Stimulated activated CD4-positive, alpha-beta T cell treated with anti-CD3 and anti-CD28 coated beads, Interleukin-1b, Interleukin-23, amount 100 ng/mL, for 24 hours (primary cell): Measurements from ENCODE around the gene SORD.
"Not testable (repeated sequence)": the region's sequence is repeated elsewhere in the genome, so short reads cannot be mapped to it uniquely, and the experiment has no call there.

Source experiments
- DNase-seq, 4 experiments: peaks; one replicate each; pipeline ENCODE4 v3.0.0-alpha.2; 2020; ENCODE audit warnings: low read depth in 4 of 4, low spot score in 1 of 4

SORD gene

GRCh38 chr15:45022871-45023658, at the start of gene SORD:
SORD (plus strand) TSS chr15:45023195; CDS start chr15:45023284, 89 bp downstream.
- DNase-seq, result peak; percentile 85 to 91 (median 90)

DNA sequence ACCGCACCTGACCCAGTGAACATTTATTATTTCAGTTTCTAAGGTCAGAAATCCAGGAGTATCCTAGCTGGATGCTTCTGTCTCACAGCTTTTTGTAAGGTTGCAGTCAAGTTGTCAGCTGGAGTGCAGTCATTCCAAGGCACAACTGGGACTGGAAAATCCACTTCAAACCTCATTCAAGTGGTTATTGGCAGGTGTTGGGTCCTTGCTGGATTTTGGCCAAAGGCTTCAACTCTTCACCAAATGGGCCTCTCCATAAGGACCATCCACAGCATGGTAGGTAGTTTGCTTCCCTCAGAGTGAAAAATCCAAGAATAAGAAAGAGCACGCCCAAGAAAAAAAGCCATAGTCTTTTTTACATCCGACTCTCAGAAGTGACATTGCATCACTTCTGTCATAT, 46.8 kb upstream of the SORD start:
- not testable (repeated sequence) for DNase-seq

DNA sequence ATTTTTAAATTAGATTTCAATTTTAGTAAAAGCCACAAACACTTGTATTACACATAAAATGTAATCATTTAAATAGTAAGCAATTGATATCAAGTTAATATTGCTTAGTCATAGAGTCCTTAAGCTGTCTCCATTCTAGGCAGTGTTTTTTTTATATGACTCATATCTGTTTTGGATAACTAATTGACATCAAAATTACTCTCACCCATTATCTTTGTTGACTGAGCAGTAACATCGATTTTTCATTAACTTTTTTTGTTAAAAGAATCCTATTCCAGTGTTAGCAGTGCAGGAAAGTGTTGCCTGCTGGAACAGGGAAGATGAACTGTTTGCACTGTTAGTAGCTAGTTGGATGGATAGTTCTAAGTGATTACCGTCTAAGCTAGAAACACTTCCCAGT, 45.2 kb upstream of the SORD start:
- not testable (repeated sequence) for DNase-seq

DNA sequence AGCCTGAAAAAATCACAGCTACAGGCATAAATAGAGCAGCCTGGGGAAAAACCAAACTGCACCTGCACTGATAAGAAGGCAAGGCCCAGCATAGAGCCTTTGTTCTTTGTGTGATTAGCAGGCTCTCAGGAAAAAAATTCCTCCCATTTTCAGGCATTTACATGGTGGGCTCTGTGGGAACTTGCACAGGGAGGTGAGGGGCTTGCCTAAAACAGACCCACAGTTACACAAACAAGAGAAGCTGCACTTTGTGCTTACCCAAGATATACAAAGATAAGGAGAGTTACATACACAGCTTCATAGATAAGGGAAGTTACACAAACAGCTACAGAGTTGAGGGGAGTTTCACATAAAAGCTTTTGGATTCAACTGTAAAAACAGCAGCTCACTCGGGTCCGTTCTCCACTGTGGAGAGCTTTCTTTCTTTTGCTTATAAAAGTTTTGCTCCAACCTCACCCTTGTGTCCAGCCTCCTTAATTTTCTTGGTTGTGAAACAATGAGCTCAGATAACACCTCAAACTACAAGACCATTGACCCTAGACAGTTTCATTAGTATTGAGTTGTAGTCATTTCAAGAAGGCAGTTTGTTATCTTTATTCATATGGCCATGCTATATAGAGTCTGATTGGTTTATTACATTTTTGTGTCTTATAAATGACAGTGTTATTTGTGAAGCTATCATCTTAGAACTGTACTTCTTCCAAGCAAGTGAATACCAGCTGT, 43.2 kb upstream of the SORD start:
- DNase-seq, result not testable (repeated sequence)

- DNase-seq, result not testable (repeated sequence)
These were observed 38.9 kb upstream of the SORD start for GRCh38 chr15:44984144-44984543.

DNA sequence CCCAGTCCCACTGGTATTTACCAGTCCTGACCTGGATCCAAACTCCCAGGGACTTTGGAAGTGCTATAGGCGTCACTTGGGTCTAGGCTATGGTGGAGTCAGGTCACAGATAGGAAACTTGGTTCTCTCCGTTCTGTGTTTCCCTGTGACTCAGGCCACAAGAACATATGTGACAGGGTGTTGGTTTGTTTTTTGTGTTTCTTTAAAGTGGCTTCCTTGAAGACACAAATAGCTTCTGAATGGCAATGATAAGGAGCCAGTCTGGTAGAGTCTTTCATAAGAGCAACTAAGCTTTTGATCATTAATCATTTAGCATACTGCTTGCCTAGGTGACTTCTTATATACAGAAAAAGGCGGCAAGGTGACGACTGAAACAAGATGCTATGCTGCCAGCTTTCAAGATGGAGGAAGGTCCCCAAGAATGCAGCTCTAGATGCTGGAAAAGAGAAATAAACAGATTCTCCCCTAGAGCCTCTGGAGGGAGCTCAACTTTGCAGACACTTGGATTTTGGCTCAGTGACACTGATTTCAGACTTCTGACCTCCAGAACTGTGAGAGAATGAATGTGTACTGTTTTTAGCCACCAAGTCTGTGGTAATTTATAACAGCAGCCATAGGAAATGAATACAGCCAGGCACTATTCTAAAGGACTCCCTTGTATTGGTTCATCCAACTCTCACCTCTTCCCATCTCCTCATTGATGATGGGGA, 36.5 kb upstream of the SORD start:
- DNase-seq, result not testable (repeated sequence)

DNA sequence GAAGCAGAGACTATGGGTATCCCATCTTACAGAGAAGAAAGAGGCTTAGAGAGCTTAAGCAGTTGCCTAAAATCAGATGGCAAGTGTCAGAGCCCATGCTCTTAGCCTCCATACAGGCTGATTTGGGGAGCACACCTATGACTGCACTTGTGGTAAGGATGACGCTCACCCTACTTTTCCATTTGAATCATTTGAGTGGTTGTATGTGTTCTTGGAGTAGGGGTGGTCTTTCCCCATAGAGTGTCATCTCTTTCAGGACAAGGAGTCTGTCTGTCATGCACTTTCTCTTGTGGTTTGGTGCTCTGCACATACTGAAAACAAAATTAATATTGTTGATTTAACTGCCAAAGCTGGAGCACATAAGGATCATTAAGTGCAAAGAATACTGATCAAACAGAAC, 35.3 kb upstream of the SORD start:
- DNase-seq, result not testable (repeated sequence)

- DNase-seq, result not testable (repeated sequence)
These were observed 34.7 kb upstream of the SORD start for GRCh38 chr15:44988184-44988869.

- not testable (repeated sequence) for DNase-seq
These were observed 34.1 kb upstream of the SORD start for GRCh38 chr15:44988870-44989219.

GRCh38 chr15:44997632-44998031, 25.4 kb upstream of the SORD start:
- not testable (repeated sequence) for DNase-seq

GRCh38 chr15:44999105-44999504, 23.9 kb upstream of the SORD start:
- no peak for DNase-seq

DNA sequence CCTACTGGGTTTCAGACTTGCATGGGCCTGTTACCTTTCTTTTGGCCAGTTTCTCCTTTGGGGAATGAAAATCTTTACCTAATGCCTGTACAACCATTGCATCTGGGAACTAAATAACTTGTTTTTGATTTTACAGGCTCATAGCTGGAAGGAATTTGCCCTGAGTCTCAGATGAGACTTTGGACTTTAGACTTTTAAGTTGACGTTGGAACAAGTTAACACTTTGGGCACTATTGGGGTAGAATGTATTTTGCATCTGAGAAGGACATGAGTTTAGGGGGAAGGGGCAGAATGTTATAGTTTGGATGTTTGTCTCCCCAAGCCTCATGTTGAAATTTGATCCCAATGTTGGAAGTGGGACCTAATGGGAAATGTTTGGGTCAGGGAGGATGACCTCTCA, 21.8 kb upstream of the SORD start:
- DNase-seq, result not testable (repeated sequence)

- not testable (repeated sequence) for DNase-seq
These were observed 19.1 kb upstream of the SORD start for GRCh38 chr15:45003731-45004410.

DNA sequence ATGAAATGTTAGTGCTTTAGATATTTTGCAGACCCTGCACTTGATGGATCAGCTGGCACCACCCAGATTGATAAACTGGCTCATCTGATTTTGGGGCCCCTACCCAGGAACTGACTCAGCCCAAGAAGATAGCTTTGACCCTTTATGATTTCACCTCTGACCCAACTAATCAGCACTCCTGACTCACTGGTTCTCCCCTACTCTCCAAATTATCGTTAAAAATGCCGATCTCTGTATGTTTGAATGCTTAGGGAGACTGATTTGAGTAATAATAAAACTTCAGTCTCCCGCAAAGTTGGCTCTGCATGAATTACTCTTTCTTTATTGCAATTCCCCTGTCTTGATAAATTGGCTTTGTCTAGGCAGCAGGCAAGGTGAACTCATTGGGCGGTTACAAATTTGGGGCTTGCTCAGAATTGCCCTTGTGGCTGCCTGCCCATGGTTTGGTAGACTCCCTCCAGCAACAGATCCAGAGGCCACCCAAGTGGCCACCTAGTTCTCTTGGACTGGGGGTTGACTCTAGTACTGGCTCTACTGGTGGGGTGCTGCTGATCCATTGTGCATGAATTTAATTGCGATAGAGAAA, 18.3 kb upstream of the SORD start:
- DNase-seq, result not testable (repeated sequence)

- DNase-seq, result no peak
These were observed 13.9 kb upstream of the SORD start for GRCh38 chr15:45009046-45009445.

- not testable (repeated sequence) for DNase-seq
These were observed 7.9 kb upstream of the SORD start for GRCh38 chr15:45015114-45015513.

DNA sequence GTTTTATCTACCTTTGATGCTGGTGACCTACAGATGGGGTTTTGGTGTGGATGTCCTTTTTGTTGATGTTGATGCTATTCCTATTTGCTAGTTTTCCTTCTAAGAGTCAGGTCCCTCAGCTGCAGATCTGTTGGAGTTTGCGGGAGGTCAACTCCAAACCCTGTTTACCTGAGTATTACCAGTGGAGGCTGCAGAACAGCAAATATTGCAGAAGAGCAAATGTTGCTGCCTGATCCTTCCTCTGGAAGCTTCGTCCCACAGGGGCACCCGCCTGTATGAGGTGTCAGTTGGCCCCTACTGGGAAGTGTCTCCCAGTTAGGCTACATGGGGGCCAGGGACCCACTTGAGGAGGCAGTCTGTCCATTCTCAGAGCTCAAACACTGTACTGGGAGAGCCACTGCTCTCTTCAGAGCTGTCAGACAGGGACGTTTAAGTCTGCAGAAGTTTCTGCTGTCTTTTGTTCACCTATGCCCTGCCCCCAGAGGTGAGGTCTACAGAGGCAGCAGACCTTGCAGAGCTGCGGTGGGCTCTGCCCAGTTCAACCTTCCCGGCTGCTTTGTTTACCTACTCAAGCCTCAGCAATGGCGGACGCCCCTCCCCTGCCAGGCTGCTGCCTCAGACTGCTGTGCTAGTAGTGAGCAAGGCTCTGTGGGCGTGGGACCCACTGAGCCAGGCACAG, 2.6 kb upstream of the SORD start:
- not testable (repeated sequence) for DNase-seq

DNA sequence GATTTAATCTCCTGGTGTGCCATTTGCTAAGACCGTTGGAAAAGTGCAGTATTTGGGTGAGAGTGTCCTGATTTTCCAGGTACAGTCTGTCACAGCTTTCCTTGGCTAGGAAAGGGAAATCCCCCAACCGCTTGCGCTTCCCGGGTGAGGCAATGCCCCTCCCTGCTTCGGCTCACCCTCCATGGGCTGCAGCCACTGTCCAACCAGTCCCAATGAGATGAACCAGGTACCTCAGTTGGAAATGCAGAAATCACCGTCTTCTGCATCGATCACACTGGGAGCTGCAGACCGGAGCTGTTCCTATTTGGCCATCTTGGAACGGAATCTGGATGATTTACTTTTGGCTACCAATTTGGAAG, 2.1 kb upstream of the SORD start:
- not testable (repeated sequence) for DNase-seq

GRCh38 chr15:45021348-45021747, 1.6 kb upstream of the SORD start:
- no peak for DNase-seq
